GM21576 (cell line): ENCODE results near the gene RRP36.

Experiments
- ATAC-seq: cut with Tn5 transposase; IDR thresholded peaks from one replicate; pipeline ENCODE4 v1.9.1; 2021; ENCODE audit warnings: mild to moderate bottlenecking, moderate library complexity; ENCODE audit not compliant: unreplicated experiment

The RRP36 gene

DNA sequence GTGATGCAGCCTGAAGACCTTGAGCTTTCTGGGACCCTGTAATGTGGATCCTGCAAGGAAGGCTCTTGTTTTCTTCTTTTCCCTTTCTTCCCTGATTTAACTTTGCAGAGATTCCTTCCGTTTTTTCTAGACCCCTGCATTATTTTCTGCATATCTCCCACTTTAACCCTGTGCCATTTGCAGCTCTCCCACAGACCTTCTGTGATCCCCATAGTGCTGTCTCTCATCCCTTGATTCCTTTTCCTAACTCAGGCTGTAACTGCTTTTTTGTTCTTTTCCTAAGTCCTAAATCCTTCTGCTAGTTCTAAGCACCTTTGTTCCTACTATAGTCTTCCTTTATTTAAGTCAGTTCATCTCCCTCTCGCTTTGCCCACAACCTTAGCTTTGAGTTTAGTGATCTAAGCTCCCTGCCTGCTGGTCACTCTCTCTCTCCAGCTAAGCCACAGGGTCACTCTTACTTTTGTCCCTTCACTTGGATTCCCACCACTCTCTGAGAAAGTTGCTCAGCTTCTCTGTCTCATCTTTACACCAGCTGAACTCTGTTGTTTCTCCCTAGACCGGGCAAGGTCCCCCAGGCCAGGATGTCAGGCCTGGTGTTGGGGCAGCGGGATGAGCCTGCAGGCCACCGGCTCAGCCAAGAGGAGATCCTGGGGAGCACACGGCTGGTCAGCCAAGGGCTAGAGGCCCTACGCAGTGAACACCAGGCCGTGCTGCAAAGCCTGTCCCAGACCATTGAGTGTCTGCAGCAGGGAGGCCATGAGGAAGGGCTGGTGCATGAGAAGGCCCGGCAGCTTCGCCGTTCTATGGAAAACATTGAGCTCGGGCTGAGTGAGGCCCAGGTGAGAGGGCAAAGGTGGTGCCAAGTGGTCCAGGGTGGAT is 39.6 kb downstream of the RRP36 start:
- ATAC-seq: no peak

DNA sequence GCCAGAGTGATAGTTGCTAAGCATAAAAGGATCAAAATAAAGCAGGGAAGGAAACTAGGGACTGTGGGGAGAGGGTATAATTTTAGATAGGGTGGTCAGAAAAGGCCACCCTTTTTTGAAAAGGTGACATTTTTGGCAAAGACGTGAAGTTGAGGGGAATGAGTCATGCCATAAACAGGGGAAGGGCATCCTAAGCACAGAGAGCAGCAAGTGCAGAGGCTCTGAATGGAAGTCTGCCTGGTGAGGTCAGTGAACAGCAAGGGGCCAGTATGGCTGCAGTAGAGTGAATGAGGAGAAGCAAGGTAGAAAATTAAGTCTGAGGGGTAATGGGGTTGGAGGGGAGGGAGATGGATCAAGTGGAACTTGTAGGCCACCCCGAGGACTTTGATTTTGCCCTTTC is 40.4 kb downstream of the RRP36 start:
- no peak for ATAC-seq

DNA sequence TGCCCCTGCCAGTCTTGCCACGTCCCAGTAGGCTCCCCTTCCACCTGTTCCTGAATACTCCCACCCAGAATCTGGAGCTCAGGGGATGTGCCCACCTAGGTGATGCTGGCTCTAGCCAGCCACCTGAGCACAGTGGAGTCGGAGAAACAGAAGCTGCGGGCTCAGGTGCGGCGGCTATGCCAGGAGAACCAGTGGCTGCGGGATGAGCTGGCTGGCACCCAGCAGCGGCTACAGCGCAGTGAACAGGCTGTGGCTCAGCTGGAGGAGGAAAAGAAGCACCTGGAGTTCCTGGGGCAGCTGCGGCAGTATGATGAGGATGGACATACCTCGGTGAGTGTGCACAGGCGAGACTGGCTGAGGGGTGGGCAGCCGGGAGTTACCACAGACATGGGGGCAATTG is 41.4 kb downstream of the RRP36 start:
- ATAC-seq: no peak

GRCh38 chr6:43070028-43070632 is 48.7 kb downstream of the RRP36 start:
- no peak for ATAC-seq

- no peak for ATAC-seq
Measured at GRCh38 chr6:43074847-43075669, 53.6 kb downstream of the RRP36 start.

GRCh38 chr6:43075670-43076463 is 54.4 kb downstream of the RRP36 start, which contains the start of gene PTK7:
PTK7 (plus strand) TSS chr6:43076314; CDS start chr6:43076489, 175 bp downstream.
- ATAC-seq: no peak

- ATAC-seq: no peak
Measured at GRCh38 chr6:43076464-43077332, 55.3 kb downstream of the RRP36 start.

GRCh38 chr6:43077333-43077809 is 55.9 kb downstream of the RRP36 start:
- no peak for ATAC-seq

GRCh38 chr6:43077981-43078511 is 56.6 kb downstream of the RRP36 start:
- no peak for ATAC-seq

GRCh38 chr6:43078691-43079090 is 57.3 kb downstream of the RRP36 start:
- no peak for ATAC-seq
